NCI-H510A treated with DMSO at 0.1 percent for 48 hours (cell line): ENCODE data around the gene UBFD1.
"Not testable (repeated sequence)": the region's sequence is repeated elsewhere in the genome, so short reads cannot be mapped to it uniquely, and the experiment has no call there.

ENCODE experiments used
- DNase-seq: peaks from one replicate; lab custom pipeline; 2025; lab: John Stamatoyannopoulos, UW

Gene UBFD1

GRCh38 chr16:23527961-23528643 is 29.4 kb upstream of the UBFD1 start:
- DNase-seq = no peak

- DNase-seq = no peak
These were observed 28.8 kb upstream of the UBFD1 start for GRCh38 chr16:23528644-23529310.

GRCh38 chr16:23530062-23530461 is 27.5 kb upstream of the UBFD1 start:
- no peak for DNase-seq

- DNase-seq = no peak
These were observed 25.1 kb upstream of the UBFD1 start for GRCh38 chr16:23532448-23532847.

GRCh38 chr16:23534868-23535860 is 22.4 kb upstream of the UBFD1 start:
- no peak for DNase-seq

GRCh38 chr16:23535901-23536300 is 21.6 kb upstream of the UBFD1 start:
- DNase-seq = no peak

- no peak for DNase-seq
These were observed 20.1 kb upstream of the UBFD1 start for GRCh38 chr16:23537390-23537789.

GRCh38 chr16:23538919-23539278 is 18.6 kb upstream of the UBFD1 start:
- DNase-seq = no peak

- peak; percentile 91 for DNase-seq
These were observed 17.3 kb upstream of the UBFD1 start for GRCh38 chr16:23539984-23540816.

GRCh38 chr16:23540817-23541178 is 16.7 kb upstream of the UBFD1 start:
- DNase-seq = not testable (repeated sequence)

GRCh38 chr16:23544436-23544835 is 13.1 kb upstream of the UBFD1 start:
- DNase-seq = no peak

- no peak for DNase-seq
These were observed 7.6 kb upstream of the UBFD1 start for GRCh38 chr16:23549938-23550337.

GRCh38 chr16:23552161-23552560 is 5.4 kb upstream of the UBFD1 start:
- no peak for DNase-seq

- DNase-seq = no peak
These were observed 3.0 kb upstream of the UBFD1 start for GRCh38 chr16:23554536-23554935.

- no peak for DNase-seq
These were observed 514 bp downstream of the UBFD1 start for GRCh38 chr16:23557779-23558702.

GRCh38 chr16:23561586-23561985 is 4.1 kb downstream of the UBFD1 start:
- DNase-seq = no peak

- DNase-seq = no peak
These were observed 5.0 kb downstream of the UBFD1 start for GRCh38 chr16:23562505-23562904.

- no peak for DNase-seq
These were observed 5.7 kb downstream of the UBFD1 start for GRCh38 chr16:23563186-23563585.

GRCh38 chr16:23564575-23565363 is 7.2 kb downstream of the UBFD1 start:
- DNase-seq = no peak

- DNase-seq = no peak
These were observed 9.2 kb downstream of the UBFD1 start for GRCh38 chr16:23566724-23567123.
